SIG-M5 treated with dmso at 0.1 percent for 504 hours (cell line): ENCODE results near the gene GALNT17.
"Not testable (repeated sequence)": the region's sequence is repeated elsewhere in the genome, so short reads cannot be mapped to it uniquely, and the experiment has no call there.

Experiments used
- DNase-seq: peaks from one replicate; lab custom pipeline; 2025; ENCODE audit not compliant: unreplicated experiment; lab: John Stamatoyannopoulos, UW

Gene GALNT17

GRCh38 chr7:71235253-71235652, 103.3 kb downstream of the GALNT17 start:
- DNase-seq, result no peak

- DNase-seq, result no peak
Measured at GRCh38 chr7:71236230-71237105, 104.5 kb downstream of the GALNT17 start.

DNA sequence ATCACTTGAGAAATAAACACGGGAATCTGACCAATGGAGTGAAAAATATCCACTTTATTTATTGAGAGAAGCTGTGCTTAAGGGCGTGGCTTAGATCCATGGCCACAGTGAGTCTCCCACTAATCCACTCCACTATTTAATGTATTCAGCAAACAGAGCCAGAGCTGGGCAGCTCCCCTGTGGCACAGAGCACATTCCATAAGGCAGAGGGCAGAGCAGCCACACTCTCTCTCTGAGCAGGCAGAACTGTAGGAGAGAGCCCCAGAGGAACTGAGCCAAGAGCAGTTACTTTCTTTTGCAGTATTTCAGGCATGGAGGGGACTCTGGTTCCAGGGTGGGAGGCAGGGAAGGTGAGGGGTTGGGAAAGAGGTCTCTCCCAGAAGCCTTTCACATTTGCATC, 106.0 kb downstream of the GALNT17 start:
- no peak for DNase-seq

DNA sequence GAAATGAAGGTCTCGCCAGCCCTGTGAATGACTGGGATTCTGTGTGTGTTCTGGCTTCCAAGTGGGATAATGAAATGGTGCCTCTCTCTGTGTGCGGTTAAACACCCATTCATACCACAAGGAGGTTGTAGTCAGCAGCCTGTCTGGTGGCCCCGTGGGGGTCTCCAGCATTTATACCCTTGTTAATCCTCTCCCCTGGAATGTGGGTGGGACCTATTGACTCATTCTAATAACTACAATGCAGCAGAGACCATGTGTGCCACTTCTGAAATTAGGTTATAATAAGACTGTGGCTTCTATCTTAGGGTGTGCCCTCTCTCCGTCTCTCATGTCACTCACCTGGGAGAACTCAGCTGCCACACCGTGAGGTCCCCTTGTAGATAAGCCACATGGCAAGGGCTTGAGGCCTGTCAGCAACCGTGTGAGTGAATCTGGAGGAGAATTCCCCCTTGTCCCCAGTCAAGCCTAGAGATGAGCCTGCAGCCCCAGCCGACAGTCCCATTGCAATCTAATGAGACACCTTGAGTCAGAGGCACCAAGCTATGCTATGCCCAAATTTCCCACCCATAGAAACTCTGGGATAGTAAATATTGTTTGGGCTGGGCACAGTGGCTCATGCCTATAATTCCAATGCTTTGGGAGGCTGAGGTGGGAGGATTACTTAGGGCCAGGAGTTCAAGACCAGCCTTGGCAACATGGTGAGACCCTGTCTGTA, 106.8 kb downstream of the GALNT17 start:
- no peak for DNase-seq

- no peak for DNase-seq
Measured at GRCh38 chr7:71239586-71240268, 107.8 kb downstream of the GALNT17 start.

GRCh38 chr7:71243736-71244410, 111.9 kb downstream of the GALNT17 start:
- DNase-seq, result no peak

DNA sequence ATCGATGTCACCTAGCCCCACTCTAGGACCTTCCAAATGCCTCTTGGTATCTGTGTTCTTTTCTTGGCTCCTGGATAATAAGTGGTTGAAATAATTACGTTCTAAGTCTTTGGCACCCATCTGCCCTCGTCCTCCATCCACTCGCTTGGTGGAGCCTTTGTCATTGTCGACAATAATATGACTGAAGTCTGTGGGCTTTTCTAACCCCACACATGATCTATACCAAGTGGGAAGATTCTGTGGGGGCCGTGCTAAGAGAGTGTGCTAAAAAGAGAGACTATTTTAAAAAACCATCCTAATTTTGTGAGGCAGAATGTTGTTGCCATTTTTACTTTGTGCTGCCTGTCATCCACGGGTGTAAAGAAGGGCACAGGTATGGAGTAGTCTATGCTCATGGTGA, 113.1 kb downstream of the GALNT17 start:
- DNase-seq, result no peak

DNA sequence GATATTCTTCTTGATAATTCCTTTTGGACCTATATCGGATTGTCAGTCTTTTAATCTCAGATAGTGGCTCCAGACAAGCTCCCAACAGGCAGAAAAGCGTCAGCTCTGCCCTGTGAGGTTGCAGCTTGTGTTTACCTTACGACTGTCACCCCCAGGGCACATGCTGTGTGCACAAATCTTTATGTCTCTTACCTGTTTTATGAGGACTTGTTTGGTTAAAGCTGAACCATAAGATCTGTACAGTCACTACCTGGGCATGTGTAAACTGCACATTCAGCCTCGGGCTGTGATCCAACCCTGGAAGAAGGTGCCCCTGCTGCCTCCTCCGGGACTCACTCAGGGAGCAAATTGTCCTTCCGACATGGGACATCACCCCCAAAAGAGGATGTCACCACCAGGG, 119.8 kb downstream of the GALNT17 start:
- DNase-seq, result peak; percentile 39

DNA sequence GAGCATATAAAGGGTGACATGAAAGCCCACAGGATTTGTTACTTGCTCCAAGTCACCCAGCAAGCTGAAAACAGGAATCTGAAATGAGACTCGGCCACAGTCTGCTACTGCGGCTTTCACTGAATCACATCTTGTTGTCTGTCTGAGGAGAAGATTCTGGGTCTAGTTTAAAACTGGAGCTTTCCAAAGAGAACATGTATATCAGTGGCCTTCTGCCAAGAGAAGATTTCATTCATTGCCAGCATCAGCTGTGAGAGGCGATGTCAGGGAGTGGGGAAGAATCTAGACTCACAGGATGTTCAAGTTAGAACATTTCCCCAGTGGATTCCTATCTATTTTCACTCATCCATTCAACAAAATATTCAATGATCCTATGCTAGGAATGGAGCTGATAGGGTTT, 122.8 kb downstream of the GALNT17 start:
- no peak for DNase-seq

DNA sequence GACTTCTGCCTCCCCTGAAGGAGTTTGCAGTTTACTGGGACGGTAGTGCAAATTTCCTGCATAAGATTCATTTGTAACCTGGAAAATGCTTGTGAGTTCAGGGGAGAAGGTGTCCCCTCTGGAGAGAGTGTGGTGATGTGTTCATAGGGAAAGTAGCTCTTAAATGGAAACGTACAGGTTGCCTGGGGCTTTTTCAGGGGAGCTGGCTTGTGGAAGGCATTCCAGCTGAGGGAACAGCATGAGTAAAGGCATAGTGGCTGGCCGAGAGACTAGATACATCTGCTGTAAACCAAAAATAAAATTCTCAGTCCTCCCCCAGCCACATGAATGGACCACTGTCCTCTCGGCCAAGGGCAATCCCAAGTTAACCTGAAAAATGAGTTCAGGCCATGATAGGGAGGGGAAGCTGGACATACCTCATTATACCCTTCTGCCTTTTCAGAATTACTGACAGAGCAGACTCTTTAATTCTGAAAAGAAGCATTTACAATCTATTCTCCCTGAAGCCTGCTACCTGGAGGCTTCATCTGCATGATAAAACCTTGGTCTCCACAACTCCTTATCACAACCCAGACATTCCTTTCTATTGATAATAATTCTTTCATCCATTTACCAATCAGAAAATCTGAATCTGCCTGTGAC, 123.7 kb downstream of the GALNT17 start:
- DNase-seq, result no peak

DNA sequence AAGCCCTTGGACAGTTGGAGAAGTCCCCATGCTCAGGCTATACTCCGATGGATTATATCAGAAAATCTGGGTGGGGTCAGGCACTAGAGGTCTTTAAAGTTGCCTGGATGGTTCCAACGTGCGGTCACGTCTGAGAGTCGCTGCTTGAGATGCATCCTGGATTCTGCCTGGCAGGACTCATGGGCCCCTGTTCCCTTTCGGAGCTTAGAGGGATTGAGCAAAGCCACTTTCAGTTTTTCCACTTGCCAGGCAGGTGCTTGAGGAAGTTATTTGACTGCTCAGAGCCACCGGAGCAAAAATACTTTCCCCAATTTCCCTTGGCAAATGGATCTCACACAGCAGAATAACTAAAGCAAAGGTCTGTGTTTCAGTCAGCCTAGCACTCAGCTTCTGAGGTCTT, 129.1 kb downstream of the GALNT17 start:
- no peak for DNase-seq

DNA sequence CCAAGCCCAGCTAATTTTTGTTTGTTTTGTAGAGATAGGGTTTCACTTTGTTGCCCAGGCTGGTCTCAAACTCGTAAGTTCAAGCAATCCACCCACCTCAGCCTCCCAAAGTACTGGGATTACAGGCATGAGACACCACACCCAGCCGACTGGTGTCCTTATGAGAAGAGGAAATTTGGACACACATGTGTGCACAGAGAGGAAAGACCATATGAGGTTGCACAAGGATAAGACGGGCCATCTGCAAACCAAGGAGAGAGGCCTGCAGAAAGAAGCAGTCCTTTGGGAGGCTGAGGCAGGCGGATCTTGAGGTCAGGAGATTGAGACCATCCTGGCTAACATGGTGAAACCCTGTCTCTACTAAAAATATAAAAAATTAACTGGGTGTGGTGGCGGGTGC, 130.9 kb downstream of the GALNT17 start:
- DNase-seq, result not testable (repeated sequence)

DNA sequence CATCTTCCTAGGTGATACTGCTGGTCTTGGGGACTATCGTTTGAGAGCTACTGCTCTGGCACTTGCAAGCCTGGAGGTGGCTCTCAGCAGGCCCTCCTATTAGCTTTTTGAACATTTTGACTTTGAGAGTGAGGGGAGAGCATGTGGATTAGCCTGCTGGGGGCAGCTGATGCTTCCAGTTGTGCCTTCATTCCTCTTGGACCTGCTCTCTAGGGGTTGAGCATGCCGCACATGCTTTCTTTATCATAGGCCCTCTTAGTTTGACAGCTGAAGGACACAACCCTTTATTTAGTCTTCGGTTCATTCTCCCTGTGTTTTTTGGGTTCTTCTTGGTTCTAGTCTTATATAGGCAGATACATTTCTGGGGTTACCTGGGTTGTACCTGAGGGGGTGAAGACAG, 132.1 kb downstream of the GALNT17 start:
- no peak for DNase-seq

GRCh38 chr7:71266912-71267311, 135.0 kb downstream of the GALNT17 start:
- DNase-seq, result no peak

DNA sequence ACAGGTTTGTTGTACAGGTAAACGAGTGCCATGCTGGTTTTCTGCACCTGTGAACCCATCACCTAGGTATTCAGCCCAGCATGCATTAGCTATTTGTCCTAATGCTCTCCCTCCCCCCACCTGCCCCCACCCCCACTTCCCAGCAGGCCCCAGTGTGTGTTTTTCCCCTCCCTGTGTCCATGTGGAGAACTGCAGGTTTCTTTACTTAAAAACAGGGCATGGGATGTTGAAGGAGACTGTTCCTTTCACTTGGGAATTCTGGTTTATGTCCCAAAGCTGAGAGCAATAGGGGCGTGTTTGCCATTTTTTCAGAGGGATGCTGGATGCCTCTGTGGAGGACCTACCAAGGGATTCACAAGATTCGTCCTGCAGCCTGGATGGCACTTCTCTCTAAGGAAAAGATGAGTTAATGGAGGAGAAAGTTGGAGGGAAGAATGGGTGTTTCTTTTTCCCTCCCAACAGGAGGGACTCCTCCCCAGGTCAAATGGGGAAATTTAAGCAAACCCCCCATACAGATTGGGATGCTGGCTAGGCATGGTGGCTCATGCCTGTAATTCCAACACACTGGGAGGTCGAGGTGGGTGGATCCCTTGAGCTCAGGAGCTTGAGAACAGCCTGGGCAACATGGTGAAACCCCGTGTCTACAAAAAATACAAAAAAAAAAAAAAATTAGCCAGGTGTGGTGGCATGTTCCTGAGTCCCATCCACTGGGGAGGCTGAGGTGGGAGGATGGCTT, 136.0 kb downstream of the GALNT17 start:
- no peak for DNase-seq

GRCh38 chr7:71270558-71270957, 138.6 kb downstream of the GALNT17 start:
- DNase-seq, result no peak

DNA sequence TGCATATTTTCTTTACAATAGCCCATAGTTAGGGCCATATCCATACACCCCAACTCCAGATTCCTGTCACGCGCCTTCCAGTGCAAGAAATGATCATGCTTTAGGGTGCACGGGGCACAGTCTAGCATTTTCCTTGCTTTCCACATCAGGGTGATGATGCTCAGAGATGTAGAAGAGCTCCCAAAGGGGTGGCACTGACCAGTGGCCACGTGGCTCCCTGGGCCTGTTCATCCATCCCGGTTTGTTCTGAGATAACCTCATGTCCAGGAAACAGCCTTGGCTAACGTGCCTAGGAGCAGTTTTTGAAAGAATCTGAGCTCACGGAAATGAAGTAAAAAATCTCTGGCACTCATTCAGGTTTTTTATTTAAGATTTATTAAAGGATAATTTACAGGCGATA, 139.3 kb downstream of the GALNT17 start:
- DNase-seq, result no peak

DNA sequence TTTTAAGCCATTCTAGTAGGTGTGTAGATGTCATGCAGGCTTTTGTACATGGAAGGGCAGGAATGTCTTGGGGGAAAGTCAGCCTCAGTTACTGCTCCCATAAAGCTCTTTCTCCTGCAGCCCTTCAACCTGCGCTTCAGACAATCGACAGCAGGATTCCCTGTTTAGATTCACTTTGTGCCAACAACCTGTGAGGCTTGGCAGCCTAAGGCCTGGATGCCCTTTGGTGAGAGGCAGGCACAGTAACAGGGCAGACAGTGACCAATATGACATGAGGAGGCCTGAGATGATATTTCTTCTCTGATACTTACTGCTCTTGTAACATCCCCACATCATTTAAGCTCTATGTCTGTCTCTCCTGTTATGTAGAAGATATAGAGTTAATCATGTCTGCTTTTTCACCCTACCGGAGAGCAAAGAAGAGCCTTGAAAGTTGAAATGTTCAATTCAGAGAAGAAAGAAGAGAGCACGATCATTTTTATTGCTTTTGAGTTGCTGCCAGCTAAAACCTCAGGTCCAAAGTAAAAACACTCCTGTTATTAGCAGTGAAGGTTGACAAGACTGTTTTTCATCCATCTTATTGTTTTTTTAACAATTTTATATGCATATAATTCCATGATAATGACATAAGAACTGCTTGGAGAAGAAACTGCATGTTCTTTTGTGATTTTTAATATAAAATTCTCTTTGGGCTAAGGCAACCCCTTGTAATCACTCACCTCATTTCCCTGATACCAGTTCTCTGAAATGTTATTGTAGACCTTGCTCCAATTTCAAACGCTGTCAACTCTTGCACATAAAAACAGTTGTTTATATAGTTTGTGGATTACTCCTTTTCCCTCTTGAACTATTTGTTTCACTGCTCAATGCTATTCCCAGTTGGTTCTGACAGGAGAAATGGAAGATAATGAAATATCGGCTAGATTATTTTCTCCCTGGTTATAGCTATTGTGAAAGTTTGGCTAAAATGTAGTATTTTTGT, 140.9 kb downstream of the GALNT17 start:
- no peak for DNase-seq

DNA sequence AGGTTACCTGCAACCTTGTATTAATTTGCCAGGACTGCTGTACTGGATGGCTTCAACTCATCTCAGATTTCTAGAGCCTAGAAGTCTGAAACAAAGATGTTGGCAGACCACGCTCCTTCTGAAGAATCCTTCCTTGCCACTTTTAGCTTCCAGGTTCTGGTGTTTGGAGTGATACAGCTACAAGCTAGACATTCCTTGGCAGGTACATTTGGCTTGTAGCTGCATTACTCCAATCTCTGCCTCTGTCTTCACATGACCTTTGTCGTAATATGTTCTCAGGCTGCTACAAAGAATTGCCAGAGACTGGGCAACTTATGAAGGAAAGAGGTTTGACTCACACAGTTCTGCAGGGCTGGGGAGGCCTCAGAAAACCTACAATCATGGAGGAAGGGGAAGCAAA, 146.3 kb downstream of the GALNT17 start:
- no peak for DNase-seq
